Panc1 (cell line): Measurements from ENCODE around the gene LCORL. TPM values are rescaled to one million over a fixed set of nuclear protein-coding genes. Genes with fewer than 3 reads are reported as not detected.

ENCODE experiments used
- ATAC-seq: fragments of 200-7000 bp; cut with Tn5 transposase; 2 replicates; pipeline ENCODE4 v1.9.1; 2020; ENCODE audit warnings: mild to moderate bottlenecking, moderate library complexity
- BruUV-seq: library from RNA; stranded (reverse); fragments of 400-500 nt; replicated peaks from 2 replicates; lab custom pipeline; 2021; lab: Mats Ljungman, UMichigan
- CTCF ChIA-PET: fragments of 300-600 bp; sonication (Branson Sonifier 250); formaldehyde crosslinking; loops from one replicate; lab custom pipeline; 2022; ENCODE audit warnings: antibody characterized with exemption; lab: Charles Lee
- POLR2A ChIA-PET: fragments of 300-600 bp; sonication (Branson Sonifier 250); formaldehyde crosslinking; loops from one replicate; lab custom pipeline; 2022; ENCODE audit warnings: antibody characterized with exemption; lab: Charles Lee
- DNase-seq: peaks from one replicate; pipeline ENCODE4 v3.0.0-alpha.2; 2010; ENCODE audit warnings: low read depth, low spot score
- H3K27ac ChIP-seq: 2 replicates; pipeline ENCODE4 v1.5.1; 2011; ENCODE audit warnings: mild to moderate bottlenecking, low read length, inconsistent platforms
- H3K27me3 ChIP-seq: fragments of 200-500 bp; sonication (Bioruptor generic); 2 replicates; pipeline ENCODE4 v1.6.0; 2014; ENCODE audit warnings: low read length, inconsistent platforms; ENCODE audit not compliant: control insufficient read depth, insufficient read depth
- H3K36me3 ChIP-seq: fragments of 200-500 bp; sonication (Bioruptor generic); 2 replicates; pipeline ENCODE4 v1.5.1; 2014; ENCODE audit warnings: inconsistent platforms, mild to moderate bottlenecking, low read length, moderate library complexity; ENCODE audit not compliant: control insufficient read depth, insufficient read depth
- H3K4me1 ChIP-seq: 2 replicates; pipeline ENCODE4 v1.5.1; 2011; ENCODE audit warnings: inconsistent platforms, mild to moderate bottlenecking, low read length, moderate library complexity; ENCODE audit not compliant: control insufficient read depth, insufficient read depth
- H3K4me3 ChIP-seq, 2 experiments: 2 replicates each; pipeline ENCODE4 v1.5.1; 2011 to 2012; ENCODE audit warnings: low read depth in 2 of 2, low read length in 2 of 2, mild to moderate bottlenecking in 2 of 2, inconsistent platforms in 1 of 2, moderate library complexity in 1 of 2
- H3K9me3 ChIP-seq: fragments of 200-500 bp; sonication (Bioruptor generic); 2 replicates; pipeline ENCODE4 v1.5.1; 2014; ENCODE audit warnings: low read depth, mild to moderate bottlenecking, inconsistent platforms, low read length, moderate library complexity; ENCODE audit not compliant: control insufficient read depth, insufficient read depth
- CTCF ChIP-seq: fragments of 450-650 bp; IDR thresholded peaks from 2 replicates; pipeline ENCODE4 v1.5.1; 2017; ENCODE audit warnings: mild to moderate bottlenecking
- POLR2AphosphoS5 ChIP-seq: IDR thresholded peaks from 2 replicates; pipeline ENCODE4 v1.6.1; 2012; ENCODE audit warnings: mild to moderate bottlenecking, low read depth, low read length, moderate library complexity
- REST ChIP-seq, 2 experiments: IDR thresholded peaks; 2 replicates each; pipeline ENCODE4 v1.6.1; 2011 to 2012; ENCODE audit warnings: low read depth in 2 of 2, control low read depth in 1 of 2, low read length in 1 of 2, mild to moderate bottlenecking in 1 of 2, moderate library complexity in 1 of 2; ENCODE audit not compliant: insufficient read depth in 1 of 2
- SIN3A ChIP-seq: IDR thresholded peaks from 2 replicates; pipeline ENCODE4 v1.6.1; 2012; ENCODE audit warnings: low read depth, mild to moderate bottlenecking, low read length, moderate library complexity, borderline replicate concordance; ENCODE audit not compliant: insufficient read depth
- TCF7L2 ChIP-seq: IDR thresholded peaks from 2 replicates; pipeline ENCODE4 v1.6.1; 2011; ENCODE audit warnings: mild to moderate bottlenecking, low read depth, low read length, inconsistent platforms
- in situ Hi-C: cut with HindIII; loops from 2 replicates; pipeline ENCODE4 v1.10.0; 2016; ENCODE audit warnings: low sequenced_read_pairs, low pct_unique_long_range_greater_than_20kb
- intact Hi-C: fragments of 100-400 bp; cut with micrococcal nuclease; formaldehyde crosslinking; loops from one replicate; pipeline ENCODE4 v1.10.0; 2022; ENCODE audit not compliant: unreplicated experiment
- total RNA-seq: library from RNA; stranded (reverse); gene quantifications from one replicate; pipeline ENCODE4 v1.2.1, GENCODE V29; 2021; ENCODE audit not compliant: unreplicated experiment

LCORL gene
- total RNA-seq, 1 experiment from 2014 or later = 17.5 TPM

- intact Hi-C loops = no loop called here
- BruUV-seq = no TSS peak
- H3K4me1 ChIP-seq = no peaks in the 10 kb centered on the region
- H3K4me3 ChIP-seq = no peak overlapping the region
- H3K27ac ChIP-seq = no peak overlapping the region
- no peaks in the 10 kb centered on the region for H3K27me3 ChIP-seq
- DNase-seq (no peak), ATAC-seq (no peak)
- no peak for TF ChIP-seq REST (IDR thresholded peaks at IDR 0.05; ENCODE audit: insufficient read depth in 1 of 2, low read depth in 2 of 2, low read length in 1 of 2)
- no peak for TF ChIP-seq SIN3A
- TF ChIP-seq POLR2AphosphoS5 = no peak
- TF ChIP-seq TCF7L2 = no peak
- TF ChIP-seq CTCF = no peak
- ChIA-PET POLR2A (no interaction called here), CTCF (no interaction called here)
- in situ Hi-C loops = no loop called here
- no peaks in the 10 kb centered on the region for H3K9me3 ChIP-seq
- no peaks in the 10 kb centered on the region for H3K36me3 ChIP-seq
Observed at GRCh38 chr4:17924189-17924588, 97.4 kb downstream of the LCORL start.

GRCh38 chr4:17921451-17921850 lies 100.1 kb downstream of the LCORL start:
- Histone ChIP-seq H3K27ac (no peak overlapping the region), H3K9me3 (no peaks in the 10 kb centered on the region), H3K4me3 (no peak overlapping the region), H3K27me3 (no peaks in the 10 kb centered on the region), H3K36me3 (no peaks in the 10 kb centered on the region), H3K4me1 (no peaks in the 10 kb centered on the region)
- POLR2A ChIA-PET = no interaction called here
- TF ChIP-seq CTCF = no peak
- no peak for TF ChIP-seq POLR2AphosphoS5
- TF ChIP-seq SIN3A = no peak
- no peak for TF ChIP-seq REST (IDR thresholded peaks at IDR 0.05; ENCODE audit: insufficient read depth in 1 of 2, low read depth in 2 of 2, low read length in 1 of 2)
- TF ChIP-seq TCF7L2 = no peak
- intact Hi-C loops (no loop called here), in situ Hi-C loops (no loop called here)
- CTCF ChIA-PET = no interaction called here
- no peak for ATAC-seq
- DNase-seq = no peak
- BruUV-seq = no TSS peak
